Esophagus squamous epithelium (tissue), 4 donors: ENCODE results near the gene NUS1. TPM values are rescaled to one million over a fixed set of nuclear protein-coding genes. Genes with fewer than 3 reads are reported as not detected.

Experiments
- total RNA-seq, 4 donors: library from RNA; depleted of rRNA; stranded (reverse); fragments of >200 nt; gene quantifications; one replicate each; pipeline ENCODE4 v1.1.0, GENCODE V29; 2016

Gene NUS1
- total RNA-seq, 4 donors from 2014 or later = 10.4 to 29.3 (median 17.3) TPM

Other genes starting within 250 kb of the NUS1 start
- not detected for gene ROS1, start 249.5 kb upstream of the NUS1 start, total RNA-seq
- gene DCBLD1, start 192.8 kb upstream of the NUS1 start, total RNA-seq = 10 to 100 TPM in 2 of 4 donors, 1 to 10 TPM in 2; 6.7 to 19.1 (median 10.8) TPM
- gene GOPC, start 73.0 kb upstream of the NUS1 start, total RNA-seq = 10 to 100 TPM; 11.0 to 22.9 (median 16.7) TPM
- under 1 TPM; 0.08 to 0.57 (median 0.09) TPM for gene SLC35F1, start 231.8 kb downstream of the NUS1 start, total RNA-seq